HUES64 (cell line): Measurements from ENCODE around the gene MBIP.
A peak's percentile ranks its signal among the peaks of the same experiment; 100 is the strongest.
"Not testable (repeated sequence)": the region's sequence is repeated elsewhere in the genome, so short reads cannot be mapped to it uniquely, and the experiment has no call there.

Experiments
- H3K27ac ChIP-seq: 2 replicates; pipeline ENCODE4 v1.7.0; 2013; ENCODE audit warnings: low read depth, low read length, inconsistent platforms
- H3K27me3 ChIP-seq: 2 replicates; pipeline ENCODE4 v1.6.1; 2013; ENCODE audit warnings: mild to moderate bottlenecking, low read length; ENCODE audit not compliant: insufficient read depth
- H3K36me3 ChIP-seq: 2 replicates; pipeline ENCODE4 v1.6.1; 2013; ENCODE audit warnings: mild to moderate bottlenecking, low read length; ENCODE audit not compliant: insufficient read depth
- H3K4me1 ChIP-seq: 2 replicates; pipeline ENCODE4 v1.6.1; 2013; ENCODE audit warnings: mild to moderate bottlenecking, low read length, moderate library complexity; ENCODE audit not compliant: insufficient read depth
- H3K4me3 ChIP-seq: 2 replicates; pipeline ENCODE4 v1.5.1; 2013; ENCODE audit warnings: mild to moderate bottlenecking, low read length, moderate library complexity
- H3K9ac ChIP-seq: 2 replicates; pipeline ENCODE4 v1.6.1; 2013; ENCODE audit warnings: mild to moderate bottlenecking, low read depth, low read length
- H3K9me3 ChIP-seq: 2 replicates; pipeline ENCODE4 v1.6.1; 2013; ENCODE audit warnings: low read depth, low read length; ENCODE audit not compliant: insufficient read depth
- WGBS: fragments of 150-250, 120-280 bp; methylation state at CpG from one replicate; pipeline ENCODE4 v1.1.7; 2013; ENCODE audit warnings: missing lambda C conversion rate; 5-methylcytosine and 5-hydroxymethylcytosine counted together

The MBIP gene

GRCh38 chr14:36339816-36340215 is 19.4 kb upstream of the MBIP start:
- Histone ChIP-seq H3K27me3 (no peaks in the 10 kb centered on the region), H3K4me1 (no peaks in the 10 kb centered on the region), H3K27ac (no peak overlapping the region), H3K4me3 (no peak overlapping the region), H3K9ac (no peak overlapping the region), H3K36me3 (no peaks in the 10 kb centered on the region), H3K9me3 (no peaks in the 10 kb centered on the region)
- 100% methylated on average over 1 of the region's 1 CpG for WGBS

- no peaks in the 10 kb centered on the region for H3K36me3 ChIP-seq
- H3K9ac ChIP-seq = no peak overlapping the region
- 93% methylated on average over 4 of the region's 4 CpGs for WGBS
- H3K9me3 ChIP-seq = no peaks in the 10 kb centered on the region
- no peaks in the 10 kb centered on the region for H3K27me3 ChIP-seq
- H3K4me1 ChIP-seq = no peaks in the 10 kb centered on the region
- H3K4me3 ChIP-seq = no peak overlapping the region
- no peak overlapping the region for H3K27ac ChIP-seq
Measured at GRCh38 chr14:36333119-36333518, 12.7 kb upstream of the MBIP start.

GRCh38 chr14:36327573-36327972 is 7.1 kb upstream of the MBIP start:
- H3K4me3 ChIP-seq, H3K9ac ChIP-seq, H3K36me3 ChIP-seq, H3K9me3 ChIP-seq, H3K27me3 ChIP-seq, H3K27ac ChIP-seq, H3K4me1 ChIP-seq: not testable (repeated sequence)
- 90% methylated on average over 4 of the region's 4 CpGs for WGBS

DNA sequence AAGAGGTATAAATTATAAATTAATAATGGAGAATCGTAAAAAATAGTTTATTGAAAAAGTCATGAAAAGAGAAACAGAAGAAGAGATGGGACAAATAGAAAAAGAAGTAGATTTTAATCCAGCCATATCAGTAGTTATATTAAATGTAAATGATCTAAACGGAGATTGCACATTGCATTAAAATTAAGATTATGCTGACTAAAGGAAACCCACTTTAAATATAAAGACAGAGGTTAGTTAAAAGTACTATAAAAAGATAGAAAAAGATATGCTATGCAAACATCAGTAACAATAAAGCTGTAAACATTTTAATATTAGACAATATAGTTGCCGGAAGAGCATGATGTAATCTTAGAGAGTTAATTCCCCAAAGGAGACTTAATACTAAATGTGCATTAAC is 5.4 kb upstream of the MBIP start:
- no peak overlapping the region for H3K9ac ChIP-seq
- no peaks in the 10 kb centered on the region for H3K9me3 ChIP-seq
- H3K4me1 ChIP-seq = no peaks in the 10 kb centered on the region
- H3K27me3 ChIP-seq = peaks cover 8% of the 10 kb centered on the region; the same call in 1 of the 2 replicates
- 100% methylated on average over 1 of the region's 3 CpGs for WGBS
- no peak overlapping the region for H3K27ac ChIP-seq
- no peak overlapping the region for H3K4me3 ChIP-seq
- no peaks in the 10 kb centered on the region for H3K36me3 ChIP-seq

DNA sequence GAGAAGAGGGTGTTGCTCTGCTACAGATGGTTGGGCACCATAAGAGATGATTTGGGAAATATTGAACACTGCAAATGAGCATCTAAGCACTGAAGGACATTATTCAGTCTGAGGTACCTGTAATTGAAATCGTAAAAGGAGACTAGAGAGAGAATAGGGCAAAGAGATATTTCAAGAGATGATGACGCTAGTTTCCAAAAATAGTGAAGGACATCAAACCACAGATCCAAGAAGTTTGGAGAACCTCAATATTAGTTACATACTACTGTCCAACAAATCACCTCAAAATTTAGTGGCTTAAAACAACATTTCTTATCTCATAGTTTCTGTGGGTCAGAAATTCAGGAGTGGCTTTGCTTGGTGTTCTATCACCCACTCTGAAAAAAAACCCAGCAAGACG is 4.5 kb upstream of the MBIP start:
- H3K4me3 ChIP-seq = no peak overlapping the region
- WGBS = 81% methylated on average over 3 of the region's 3 CpGs
- no peak overlapping the region for H3K27ac ChIP-seq
- peaks cover 8% of the 10 kb centered on the region; the same call in 1 of the 2 replicates for H3K27me3 ChIP-seq
- H3K9me3 ChIP-seq = no peaks in the 10 kb centered on the region
- H3K36me3 ChIP-seq = no peaks in the 10 kb centered on the region
- H3K9ac ChIP-seq = no peak overlapping the region
- H3K4me1 ChIP-seq = no peaks in the 10 kb centered on the region

DNA sequence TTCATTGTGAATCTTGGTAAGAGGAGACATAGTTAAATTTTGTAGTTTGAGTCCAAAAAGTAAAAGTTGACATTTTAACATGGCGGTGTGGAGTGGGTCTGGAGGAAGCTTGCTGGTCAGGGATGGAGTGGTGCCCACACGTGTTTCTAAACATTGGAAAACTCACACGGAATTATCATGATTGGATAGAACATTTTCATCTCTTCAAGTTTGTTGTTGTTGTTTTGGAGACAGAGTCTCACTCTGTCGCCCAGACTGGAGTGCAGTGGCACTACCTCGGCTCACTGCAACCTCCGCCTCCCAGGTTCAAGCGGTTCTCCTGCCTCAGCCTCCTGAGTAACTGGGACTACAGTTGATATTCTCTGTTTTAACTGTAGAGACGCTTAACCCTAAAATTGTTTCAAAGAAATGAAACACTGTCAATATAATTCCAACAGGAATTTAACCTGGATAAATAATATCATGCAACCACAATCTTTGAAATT is 502 bp upstream of the MBIP start:
- Histone ChIP-seq H3K27me3 (peaks cover 8% of the 10 kb centered on the region; the same call in 1 of the 2 replicates), H3K36me3 (no peaks in the 10 kb centered on the region), H3K4me3 (peak overlapping the region; percentile 95), H3K9ac (no peak overlapping the region), H3K27ac (no peak overlapping the region), H3K9me3 (no peaks in the 10 kb centered on the region), H3K4me1 (peaks cover 22% of the 10 kb centered on the region)
- 82% methylated on average over 7 of the region's 8 CpGs for WGBS

DNA sequence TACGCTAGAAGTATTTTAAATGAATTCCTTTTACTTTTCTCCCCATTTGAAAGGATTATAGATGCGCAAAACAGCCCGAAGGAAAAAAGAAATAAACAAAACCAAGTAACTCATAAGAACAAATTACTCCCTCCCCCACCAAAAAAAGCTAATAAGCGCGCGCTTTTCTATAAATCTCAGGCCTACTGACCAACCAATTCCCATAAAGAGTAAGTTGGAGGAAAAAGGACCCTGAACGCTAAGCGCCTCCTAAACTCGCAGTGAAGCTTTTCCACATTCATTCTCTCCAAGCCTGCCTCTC is 588 bp downstream of the MBIP start:
- Histone ChIP-seq H3K27me3 (peaks cover 8% of the 10 kb centered on the region; the same call in 1 of the 2 replicates), H3K36me3 (no peaks in the 10 kb centered on the region), H3K9ac (peak overlapping the region; percentile 88), H3K4me1 (peaks cover 32% of the 10 kb centered on the region), H3K9me3 (no peaks in the 10 kb centered on the region), H3K4me3 (peak overlapping the region; percentile 95), H3K27ac (peak overlapping the region; percentile 73)
- WGBS = 2% methylated on average over 9 of the region's 9 CpGs

DNA sequence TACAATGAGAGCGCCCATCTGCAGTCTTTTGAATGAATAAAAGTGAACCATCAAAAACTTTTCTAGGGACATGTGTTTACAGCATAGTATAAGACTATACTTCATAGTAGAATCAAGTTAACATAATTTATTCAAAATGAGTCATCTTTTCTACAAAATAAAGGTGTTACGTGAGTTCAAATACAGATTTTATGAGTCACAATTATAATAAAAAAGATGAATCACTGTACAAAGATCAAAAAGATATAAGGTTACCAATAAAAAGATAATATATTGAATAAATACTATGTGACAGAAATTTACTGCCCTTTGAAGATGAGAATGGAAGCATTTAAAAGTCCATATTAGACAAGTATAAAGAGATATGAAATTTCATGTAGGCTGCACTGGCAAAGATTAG is 2.8 kb downstream of the MBIP start:
- WGBS = no CpG with 5 or more reads among the region's 2 CpGs
- no peak overlapping the region for H3K27ac ChIP-seq
- no peaks in the 10 kb centered on the region for H3K9me3 ChIP-seq
- H3K36me3 ChIP-seq = peaks cover 19% of the 10 kb centered on the region
- H3K9ac ChIP-seq = no peak overlapping the region
- no peak overlapping the region for H3K4me3 ChIP-seq
- H3K27me3 ChIP-seq = peaks cover 3% of the 10 kb centered on the region; the same call in 1 of the 2 replicates
- H3K4me1 ChIP-seq = peaks cover 43% of the 10 kb centered on the region

GRCh38 chr14:36316131-36316530 is 4.3 kb downstream of the MBIP start:
- Histone ChIP-seq H3K27me3 (no peaks in the 10 kb centered on the region), H3K9me3 (no peaks in the 10 kb centered on the region), H3K27ac (no peak overlapping the region), H3K4me3 (no peak overlapping the region), H3K36me3 (peaks cover 29% of the 10 kb centered on the region), H3K4me1 (peaks cover 43% of the 10 kb centered on the region), H3K9ac (no peak overlapping the region)
- 100% methylated on average over 1 of the region's 1 CpG for WGBS

DNA sequence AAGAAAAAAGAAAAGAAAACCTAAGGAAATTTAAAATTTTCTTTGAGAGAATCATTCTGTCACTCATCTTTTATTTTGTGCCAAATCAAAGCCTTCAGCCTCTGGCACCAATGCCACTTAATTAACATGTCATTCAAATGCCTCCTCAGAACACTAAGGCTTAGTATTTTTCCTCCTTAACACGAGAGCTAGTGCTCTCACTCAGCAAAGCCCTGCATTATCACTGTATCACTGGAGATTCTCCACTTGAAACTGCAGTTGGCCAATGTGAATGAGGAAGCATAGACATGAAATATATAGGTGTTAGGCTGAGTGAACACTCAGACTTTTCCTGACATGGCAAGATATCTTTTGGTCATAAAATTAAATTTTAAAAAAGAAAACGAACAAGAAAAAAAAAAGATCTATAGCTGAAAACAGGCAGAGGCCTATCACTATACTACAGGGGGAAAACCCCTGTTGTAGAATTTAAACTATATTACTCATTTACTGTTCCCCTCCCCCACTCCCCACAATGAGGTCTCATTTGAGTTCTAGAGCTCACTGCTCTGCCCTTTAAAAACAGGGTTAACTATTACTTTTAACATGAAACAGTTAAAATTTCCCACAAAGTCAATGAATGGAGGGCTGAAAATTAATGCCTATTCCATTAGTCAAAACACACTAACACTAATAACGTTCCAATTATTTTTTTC is 5.1 kb downstream of the MBIP start:
- Histone ChIP-seq H3K4me3 (no peak overlapping the region; the same call in 1 of the 2 replicates), H3K27me3 (no peaks in the 10 kb centered on the region), H3K4me1 (peaks cover 43% of the 10 kb centered on the region), H3K36me3 (peaks cover 37% of the 10 kb centered on the region), H3K9ac (no peak overlapping the region), H3K27ac (no peak overlapping the region), H3K9me3 (no peaks in the 10 kb centered on the region)
- 60% methylated on average over 2 of the region's 3 CpGs for WGBS

DNA sequence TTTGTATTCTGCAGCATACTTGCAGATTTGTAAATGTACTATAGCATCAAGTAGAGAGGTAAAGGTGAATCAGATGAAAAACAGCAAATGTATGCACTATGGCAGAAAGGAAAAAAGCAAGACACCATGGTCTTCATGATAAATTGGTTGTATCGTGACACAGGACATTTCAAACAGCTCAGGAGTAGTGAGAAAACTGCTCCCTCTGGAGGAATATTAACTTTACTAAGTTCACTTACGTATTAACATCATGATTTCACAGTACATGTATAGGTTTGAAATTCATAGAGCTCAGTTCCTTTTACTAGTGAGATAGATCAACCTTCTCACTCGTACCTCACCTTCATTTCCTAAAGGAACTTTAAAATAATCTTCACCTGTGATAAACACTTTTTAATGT is 6.5 kb downstream of the MBIP start:
- H3K27ac ChIP-seq = no peak overlapping the region
- H3K27me3 ChIP-seq = no peaks in the 10 kb centered on the region
- H3K4me3 ChIP-seq = no peak overlapping the region
- 83% methylated on average over 2 of the region's 3 CpGs for WGBS
- peaks cover 51% of the 10 kb centered on the region for H3K36me3 ChIP-seq
- no peaks in the 10 kb centered on the region for H3K9me3 ChIP-seq
- H3K9ac ChIP-seq = no peak overlapping the region
- peaks cover 37% of the 10 kb centered on the region for H3K4me1 ChIP-seq

DNA sequence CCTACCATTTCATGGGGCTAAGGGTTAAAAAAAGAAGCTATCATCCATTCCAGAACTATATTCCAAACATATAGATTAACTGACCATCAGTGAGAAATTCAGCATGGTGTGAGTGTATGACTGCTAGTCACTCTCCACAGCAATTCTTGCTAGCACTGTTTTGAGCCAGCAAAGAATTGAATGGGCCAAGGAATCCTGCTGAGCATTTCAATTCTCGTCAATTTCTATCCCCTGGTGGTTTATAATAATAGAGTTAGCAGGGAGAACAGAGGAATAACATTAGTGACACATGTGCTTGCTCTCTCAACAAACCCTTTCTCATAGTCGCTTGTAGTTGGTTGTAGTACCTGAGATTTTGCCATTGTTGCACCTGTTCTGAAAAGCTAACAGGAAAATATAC is 7.2 kb downstream of the MBIP start:
- H3K9me3 ChIP-seq = no peaks in the 10 kb centered on the region
- no peaks in the 10 kb centered on the region for H3K27me3 ChIP-seq
- H3K4me1 ChIP-seq = peaks cover 31% of the 10 kb centered on the region
- no peak overlapping the region for H3K4me3 ChIP-seq
- H3K36me3 ChIP-seq = peaks cover 58% of the 10 kb centered on the region
- 71% methylated on average over 1 of the region's 2 CpGs for WGBS
- H3K27ac ChIP-seq = peak overlapping the region; percentile 41; the same call in 1 of the 2 replicates
- no peak overlapping the region for H3K9ac ChIP-seq
